AG04449 (cell line): ENCODE data around the gene KIAA0513.

ENCODE experiments used
- CTCF ChIA-PET: fragments of 350-600 bp; formaldehyde crosslinking; extraction: SDS; loops from one replicate; lab custom pipeline; 2021; ENCODE audit warnings: antibody characterized with exemption; lab: Yijun Ruan, JAX
- POLR2A ChIA-PET: fragments of 400-600, 350-600 bp; formaldehyde crosslinking; extraction: SDS; loops from one replicate; lab custom pipeline; 2020; ENCODE audit warnings: antibody characterized with exemption, inconsistent platforms; lab: Yijun Ruan, JAX
- DNase-seq: peaks from one replicate; pipeline ENCODE4 v3.0.0-alpha.2; 2010; ENCODE audit warnings: low read depth, low spot score
- H3K4me3 ChIP-seq: 2 replicates; pipeline ENCODE4 v1.5.1; 2011; ENCODE audit warnings: low read depth, mild to moderate bottlenecking, control low read depth, low read length
- CTCF ChIP-seq: IDR thresholded peaks from one replicate; pipeline ENCODE4 v1.5.1; 2011; ENCODE audit warnings: mild to moderate bottlenecking, moderate library complexity, low read length, control low read depth, inconsistent platforms; ENCODE audit not compliant: insufficient read depth; ENCODE audit errors: missing control alignments

The KIAA0513 gene

GRCh38 chr16:85103114-85104079 lies 75.8 kb downstream of the KIAA0513 start:
- ChIA-PET POLR2A (interaction anchor here (0.6 kb wide), 1 partner anchor 241 kb away, joined by 3 read pairs; no protein-coding TSS in a partner anchor), CTCF (interaction anchor here (0.8 to 1.5 kb wide), 5 partner anchors 8 to 15 kb away, joined by 3 to 15 read pairs (median 3); no protein-coding TSS in a partner anchor)
- H3K4me3 ChIP-seq = no peak overlapping the region
- no peak for TF ChIP-seq CTCF
- no peak for DNase-seq

GRCh38 chr16:85104147-85104546 lies 76.6 kb downstream of the KIAA0513 start:
- TF ChIP-seq CTCF = no peak
- CTCF ChIA-PET = interaction anchor here (1.4 to 2.5 kb wide), 3 partner anchors 9 to 13 kb away, joined by 3 to 18 read pairs (median 5); no protein-coding TSS in a partner anchor
- no peak for DNase-seq
- H3K4me3 ChIP-seq = no peak overlapping the region
- POLR2A ChIA-PET = no interaction called here

GRCh38 chr16:85104821-85105391 lies 77.3 kb downstream of the KIAA0513 start:
- ChIA-PET CTCF (interaction anchor here (1.4 to 2.5 kb wide), 2 partner anchors 10 kb away, joined by 3 to 18 read pairs; no protein-coding TSS in a partner anchor), POLR2A (no interaction called here)
- DNase-seq = no peak
- TF ChIP-seq CTCF = no peak
- H3K4me3 ChIP-seq = no peak overlapping the region

- no peak for DNase-seq
- TF ChIP-seq CTCF = no peak
- no peak overlapping the region for H3K4me3 ChIP-seq
- POLR2A ChIA-PET = no interaction called here
- CTCF ChIA-PET = interaction anchor here (2.5 kb wide), 1 partner anchor 9 kb away, joined by 18 read pairs; no protein-coding TSS in a partner anchor
These were observed 77.9 kb downstream of the KIAA0513 start for GRCh38 chr16:85105475-85105874.

GRCh38 chr16:85107083-85107482 lies 79.5 kb downstream of the KIAA0513 start:
- no peak for TF ChIP-seq CTCF
- no peak for DNase-seq
- CTCF ChIA-PET = interaction anchor here (0.7 kb wide), 1 partner anchor 168 kb away, joined by 3 read pairs; no protein-coding TSS in a partner anchor
- H3K4me3 ChIP-seq = no peak overlapping the region
- POLR2A ChIA-PET = interaction anchor here (0.7 kb wide), 1 partner anchor 22 kb away, joined by 3 read pairs; no protein-coding TSS in a partner anchor

GRCh38 chr16:85107532-85107931 lies 79.9 kb downstream of the KIAA0513 start:
- DNase-seq = no peak
- no peak for TF ChIP-seq CTCF
- ChIA-PET CTCF (interaction anchor here (0.7 kb wide), 1 partner anchor 167 kb away, joined by 3 read pairs; no protein-coding TSS in a partner anchor), POLR2A (interaction anchor here (0.7 kb wide), 1 partner anchor 23 kb away, joined by 3 read pairs; no protein-coding TSS in a partner anchor)
- no peak overlapping the region for H3K4me3 ChIP-seq
